H1 (cell line): ENCODE measurements around the gene LPAR3. TPM values are rescaled to one million over a fixed set of nuclear protein-coding genes. Genes with fewer than 3 reads are reported as not detected.
A peak's percentile ranks its signal among the peaks of the same experiment; 100 is the strongest.

ENCODE experiments used
- CHD2 ChIP-seq: IDR thresholded peaks from 2 replicates; pipeline ENCODE4 v1.6.1; 2012; ENCODE audit warnings: low read length, improper control_type of control experiment
- RAD21 ChIP-seq, 2 experiments: IDR thresholded peaks in 1 of 2; conservative IDR thresholded peaks in 1 of 2; 2 replicates each; pipeline ENCODE4 v1.6.1; 2011; ENCODE audit warnings: low read depth in 2 of 2, low read length in 2 of 2, improper control_type of control experiment in 1 of 2, inconsistent platforms in 1 of 2, mild to moderate bottlenecking in 1 of 2, moderate library complexity in 1 of 2
- TAF7 ChIP-seq: optimal IDR thresholded peaks from 2 replicates; pipeline ENCODE3; 2011; ENCODE audit warnings: low read depth, mild to moderate bottlenecking, inconsistent platforms, low read length, moderate library complexity, borderline replicate concordance
- ZNF274 ChIP-seq: IDR thresholded peaks from 2 replicates; pipeline ENCODE4 v1.7.0; 2012; ENCODE audit warnings: low read length, borderline replicate concordance; ENCODE audit errors: extremely low read depth
- polyA plus RNA-seq, 7 experiments: library from polyadenylated mRNA; depleted of rRNA in 3 of 7; stranded (reverse) in 5 of 7; unstranded in 2 of 7; fragments of >200 nt in 5 of 7; fragments of 200-250 nt in 2 of 7; gene quantifications; 1 replicate in 5 of 7; 2 replicates in 1 of 7; 4 replicates in 1 of 7; pipeline versions ENCODE4 v1.2.1 to v1.2.3, GENCODE V29; 2011 to 2013; ENCODE audit warnings: missing spikeins in 2 of 7, mixed read lengths in 2 of 7
- total RNA-seq: library from RNA; stranded (reverse); fragmentation: NEBNext Ultra II Directional; extraction: Animal tissue kit (Norgen Biotek cat#: 25700); gene quantifications from 2 replicates; pipeline ENCODE4 v1.2.1, GENCODE V29; 2021
- TF ChIP-seq, protein P1 (sequence below), 3 experiments: IDR thresholded peaks; 1 replicate in 2 of 3; 2 replicates in 1 of 3; pipeline versions ENCODE4 v1.5.1 to v1.6.1; 2011; ENCODE audit warnings: low read length in 3 of 3, mild to moderate bottlenecking in 3 of 3, inconsistent platforms in 2 of 3, low read depth in 1 of 3, moderate library complexity in 1 of 3; ENCODE audit not compliant: insufficient read depth in 1 of 3; ENCODE audit errors: control extremely low read depth in 1 of 3

Gene LPAR3
- total and polyA plus RNA-seq, 2 of the 8 experiments (the other 6 are each of a cell fraction or from before 2014, with no cell fraction given) = 17.1 to 25.4 TPM

GRCh38 chr1:84781946-84782771 lies 110.8 kb downstream of the LPAR3 start (continued):
- TF ChIP-seq, protein P1, sequence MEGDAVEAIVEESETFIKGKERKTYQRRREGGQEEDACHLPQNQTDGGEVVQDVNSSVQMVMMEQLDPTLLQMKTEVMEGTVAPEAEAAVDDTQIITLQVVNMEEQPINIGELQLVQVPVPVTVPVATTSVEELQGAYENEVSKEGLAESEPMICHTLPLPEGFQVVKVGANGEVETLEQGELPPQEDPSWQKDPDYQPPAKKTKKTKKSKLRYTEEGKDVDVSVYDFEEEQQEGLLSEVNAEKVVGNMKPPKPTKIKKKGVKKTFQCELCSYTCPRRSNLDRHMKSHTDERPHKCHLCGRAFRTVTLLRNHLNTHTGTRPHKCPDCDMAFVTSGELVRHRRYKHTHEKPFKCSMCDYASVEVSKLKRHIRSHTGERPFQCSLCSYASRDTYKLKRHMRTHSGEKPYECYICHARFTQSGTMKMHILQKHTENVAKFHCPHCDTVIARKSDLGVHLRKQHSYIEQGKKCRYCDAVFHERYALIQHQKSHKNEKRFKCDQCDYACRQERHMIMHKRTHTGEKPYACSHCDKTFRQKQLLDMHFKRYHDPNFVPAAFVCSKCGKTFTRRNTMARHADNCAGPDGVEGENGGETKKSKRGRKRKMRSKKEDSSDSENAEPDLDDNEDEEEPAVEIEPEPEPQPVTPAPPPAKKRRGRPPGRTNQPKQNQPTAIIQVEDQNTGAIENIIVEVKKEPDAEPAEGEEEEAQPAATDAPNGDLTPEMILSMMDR (IDR thresholded peaks at IDR 0.05; ENCODE audit: control extremely low read depth in 1 of 3, insufficient read depth in 1 of 3, low read depth in 1 of 3, low read length in 3 of 3) = peak; percentile 82 to 84 (median 84)
- TF ChIP-seq RAD21 (IDR thresholded peaks at IDR 0.05 in 1 of 2, conservative IDR thresholded peaks at IDR 0.05 in 1 of 2; ENCODE audit: low read depth in 2 of 2, low read length in 2 of 2) (peak; percentile 51 to 64), TAF7 (peak; percentile 11), ZNF274 (no peak), CHD2 (0 out of 2 replicates have a peak, but pooled peaks have one; percentile 59)
